PC-3 (cell line): ENCODE data around the gene KRT79. TPM values are rescaled to one million over a fixed set of nuclear protein-coding genes. Genes with fewer than 3 reads are reported as not detected.

Experiments used
- ATAC-seq: fragments of 200-7000 bp; cut with Tn5 transposase; 2 replicates; pipeline ENCODE4 v1.9.1; 2020; ENCODE audit warnings: mild to moderate bottlenecking, moderate library complexity
- BruUV-seq: library from RNA; stranded (reverse); fragments of 400-500 nt; replicated peaks from 2 replicates; lab custom pipeline; 2021; lab: Mats Ljungman, UMichigan
- CTCF ChIA-PET: fragments of 300-600 bp; sonication (Branson Sonifier 250); formaldehyde crosslinking; loops from one replicate; lab custom pipeline; 2022; ENCODE audit warnings: antibody characterized with exemption; lab: Charles Lee
- POLR2A ChIA-PET: fragments of 300-600 bp; sonication (Branson Sonifier 250); formaldehyde crosslinking; loops from one replicate; lab custom pipeline; 2022; ENCODE audit warnings: antibody characterized with exemption; ENCODE audit not compliant: unreplicated experiment; lab: Charles Lee
- DNase-seq: peaks from one replicate; pipeline ENCODE4 v3.0.0-alpha.2; 2015
- H2AFZ ChIP-seq: fragments of 300-600 bp; sonication (generic); 2 replicates; pipeline ENCODE4 v1.6.0; 2016; ENCODE audit warnings: antibody characterized with exemption, low read length
- H3F3A ChIP-seq: fragments of 300-600 bp; sonication (generic); one replicate; pipeline ENCODE4 v1.6.0; 2017; ENCODE audit warnings: antibody characterized with exemption, low read length, control low read depth, mild to moderate bottlenecking; ENCODE audit not compliant: unreplicated experiment
- H3K27ac ChIP-seq: fragments of 300-600 bp; sonication (generic); 2 replicates; pipeline ENCODE4 v1.5.1; 2016; ENCODE audit warnings: mild to moderate bottlenecking, low read length
- H3K27me3 ChIP-seq: fragments of 300-600 bp; sonication (generic); 2 replicates; pipeline ENCODE4 v1.6.1; 2016; ENCODE audit warnings: low read length, mixed read lengths
- H3K36me3 ChIP-seq: fragments of 300-600 bp; sonication (generic); 2 replicates; pipeline ENCODE4 v1.6.1; 2016; ENCODE audit warnings: low read depth, mixed run types, low read length, mixed read lengths
- H3K4me1 ChIP-seq: fragments of 300-600 bp; sonication (generic); 2 replicates; pipeline ENCODE4 v1.5.1; 2016; ENCODE audit warnings: low read length; ENCODE audit not compliant: insufficient read depth
- H3K4me2 ChIP-seq: fragments of 300-600 bp; sonication (generic); 2 replicates; pipeline ENCODE4 v1.6.0; 2016; ENCODE audit warnings: low read length
- H3K4me3 ChIP-seq: fragments of 300-600 bp; sonication (generic); 2 replicates; pipeline ENCODE4 v1.5.1; 2016; ENCODE audit warnings: mild to moderate bottlenecking, low read length, mixed read lengths
- H3K79me2 ChIP-seq: fragments of 300-600 bp; sonication (generic); 2 replicates; pipeline ENCODE4 v1.6.1; 2017; ENCODE audit warnings: low read length, mixed read lengths
- H3K9ac ChIP-seq: fragments of 300-600 bp; sonication (generic); 2 replicates; pipeline ENCODE4 v1.6.0; 2016; ENCODE audit warnings: mild to moderate bottlenecking, low read length
- H3K9me2 ChIP-seq: fragments of 300-600 bp; sonication (generic); replicated peaks from 2 replicates; pipeline ENCODE4 v1.6.1; 2016; ENCODE audit warnings: mixed run types, low read length, mixed read lengths
- H3K9me3 ChIP-seq: fragments of 300-600 bp; sonication (generic); 2 replicates; pipeline ENCODE4 v1.6.1; 2016; ENCODE audit warnings: low read length, mixed read lengths
- H4K20me1 ChIP-seq: fragments of 300-600 bp; sonication (generic); 2 replicates; pipeline ENCODE4 v1.6.1; 2016; ENCODE audit warnings: low read length, mixed read lengths
- CTCF ChIP-seq: fragments of 300-600 bp; sonication (generic); conservative IDR thresholded peaks from 2 replicates; pipeline ENCODE4 v1.5.1; 2017; ENCODE audit warnings: antibody characterized with exemption, low read depth, mild to moderate bottlenecking, low read length
- EZH2 ChIP-seq: fragments of 300-600 bp; sonication (generic); IDR thresholded peaks from one replicate; pipeline ENCODE4 v1.6.1; 2017; ENCODE audit warnings: antibody characterized with exemption, mild to moderate bottlenecking, low read length; ENCODE audit not compliant: unreplicated experiment
- EZH2phosphoT487 ChIP-seq: fragments of 300-600 bp; sonication (generic); IDR thresholded peaks from 2 replicates; pipeline ENCODE4 v1.6.1; 2018; ENCODE audit warnings: mild to moderate bottlenecking, antibody characterized with exemption, low read length, borderline replicate concordance
- intact Hi-C: fragments of 100-400 bp; cut with micrococcal nuclease; formaldehyde crosslinking; loops from 2 replicates; pipeline ENCODE4 v1.9.0; 2023
- total RNA-seq: library from RNA; depleted of rRNA; stranded (reverse); fragments of >200 nt; gene quantifications from 2 replicates; pipeline ENCODE4 v1.2.3, GENCODE V29; 2014

Gene KRT79
- total RNA-seq, 1 experiment from 2014 or later, result not detected

GRCh38 chr12:52873832-52874572 lies 39.9 kb upstream of the KRT79 start:
- ChIA-PET POLR2A (interaction anchor here (0.6 to 1.9 kb wide), 6 partner anchors 75 to 727 kb away, joined by 3 to 14 read pairs (median 3); partner anchors contain the start of genes KRT18 and SPRYD3), CTCF (interaction anchor here (0.7 to 1.0 kb wide), 7 partner anchors 8 to 731 kb away, joined by 3 to 7 read pairs (median 3); no protein-coding TSS in a partner anchor)
- Histone ChIP-seq H3K36me3 (no peaks in the 10 kb centered on the region), H4K20me1 (no peaks in the 10 kb centered on the region), H3K9me2 (no peaks in the 10 kb centered on the region), H3K9ac (peak overlapping the region; percentile 96), H3K27ac (peak overlapping the region; percentile 97), H3K27me3 (no peaks in the 10 kb centered on the region), H3F3A (no peaks in the 10 kb centered on the region), H3K4me3 (peak overlapping the region; percentile 45), H2AFZ (peak overlapping the region; percentile 39; the same call in 1 of the 2 replicates), H3K4me2 (peak overlapping the region; percentile 81), H3K79me2 (no peaks in the 10 kb centered on the region), H3K9me3 (no peaks in the 10 kb centered on the region), H3K4me1 (peaks cover 66% of the 10 kb centered on the region)
- peak; percentile 61 for ATAC-seq
- DNase-seq, result peak; percentile 95
- no peak for TF ChIP-seq CTCF
- TF ChIP-seq EZH2, result no peak
- no peak for TF ChIP-seq EZH2phosphoT487
- intact Hi-C loops, result loop anchor here (5.0 kb wide), 3 partner anchors 432 to 727 kb away; no protein-coding TSS in a partner anchor
- TSS peak; percentile 86 for BruUV-seq

- ATAC-seq, result no peak
- no TSS peak for BruUV-seq
- POLR2A ChIA-PET, result interaction anchor here (0.6 to 1.9 kb wide), 2 partner anchors 437 to 726 kb away, joined by 3 to 14 read pairs; no protein-coding TSS in a partner anchor
These were observed 39.4 kb upstream of the KRT79 start for GRCh38 chr12:52873513-52873831.

More at GRCh38 chr12:52873513-52873831, 39.4 kb upstream of the KRT79 start:
- Histone ChIP-seq H3F3A (no peaks in the 10 kb centered on the region), H3K36me3 (no peaks in the 10 kb centered on the region), H3K4me2 (peak overlapping the region; percentile 72), H3K9me3 (no peaks in the 10 kb centered on the region), H3K9me2 (no peaks in the 10 kb centered on the region), H3K27me3 (no peaks in the 10 kb centered on the region), H3K27ac (peak overlapping the region; percentile 97), H3K4me3 (peak overlapping the region; percentile 45), H3K79me2 (no peaks in the 10 kb centered on the region), H3K9ac (peak overlapping the region; percentile 89), H2AFZ (no peak overlapping the region), H4K20me1 (no peaks in the 10 kb centered on the region), H3K4me1 (peaks cover 65% of the 10 kb centered on the region)
- intact Hi-C loops, result loop anchor here (5.0 kb wide), 3 partner anchors 431 to 726 kb away; no protein-coding TSS in a partner anchor
- TF ChIP-seq CTCF, result no peak
- no peak for TF ChIP-seq EZH2phosphoT487
- no peak for TF ChIP-seq EZH2
- CTCF ChIA-PET, result interaction anchor here (0.7 to 1.0 kb wide), 3 partner anchors 12 to 730 kb away, joined by 3 read pairs; no protein-coding TSS in a partner anchor
- DNase-seq, result no peak
